Activated naive CD8-positive, alpha-beta T cell treated with anti-CD3 and anti-CD28 coated beads for 36 hours (primary cell): ENCODE results near the gene SENP7. TPM values are rescaled to one million over a fixed set of nuclear protein-coding genes. Genes with fewer than 3 reads are reported as not detected.
"Not testable (repeated sequence)": the region's sequence is repeated elsewhere in the genome, so short reads cannot be mapped to it uniquely, and the experiment has no call there.

Experiments used
- DNase-seq: peaks from one replicate; pipeline ENCODE4 v3.0.0; 2021
- H3K27ac Mint-ChIP-seq: one replicate; pipeline ENCODE4 v1.8.0; 2022; ENCODE audit warnings: mild to moderate bottlenecking, moderate library complexity, mixed read lengths
- H3K27me3 Mint-ChIP-seq: one replicate; pipeline ENCODE4 v1.8.0; 2022; ENCODE audit warnings: mild to moderate bottlenecking, mixed read lengths
- H3K36me3 Mint-ChIP-seq: one replicate; pipeline ENCODE4 v1.8.0; 2021; ENCODE audit warnings: mild to moderate bottlenecking, mixed read lengths
- H3K4me1 Mint-ChIP-seq: one replicate; pipeline ENCODE4 v1.8.0; 2021; ENCODE audit warnings: mixed read lengths
- H3K4me3 Mint-ChIP-seq: one replicate; pipeline ENCODE4 v1.8.0; 2022; ENCODE audit warnings: mild to moderate bottlenecking, moderate library complexity, mixed read lengths
- H3K9me3 Mint-ChIP-seq: one replicate; pipeline ENCODE4 v1.8.0; 2022; ENCODE audit warnings: mixed read lengths
- total RNA-seq, 2 experiments: library from RNA; stranded (reverse); gene quantifications; one replicate each; pipeline ENCODE4 v1.2.3, GENCODE V29; 2021

SENP7 gene
- total RNA-seq, 2 experiments from 2014 or later: 10.1 TPM

- peaks cover 40% of the 10 kb centered on the region for H3K4me1 Mint-ChIP-seq
- H3K36me3 Mint-ChIP-seq: peaks cover 29% of the 10 kb centered on the region
- H3K27me3 Mint-ChIP-seq: no peaks in the 10 kb centered on the region
- H3K9me3 Mint-ChIP-seq: no peaks in the 10 kb centered on the region
- H3K4me3 Mint-ChIP-seq: no peak overlapping the region
- no peak overlapping the region for H3K27ac Mint-ChIP-seq
- DNase-seq: no peak
Observed at GRCh38 chr3:101375586-101375985, 137.4 kb downstream of the SENP7 start.

GRCh38 chr3:101362406-101362805, 150.6 kb downstream of the SENP7 start:
- Mint-ChIP-seq H3K9me3 (peaks cover 7% of the 10 kb centered on the region), H3K36me3 (peaks cover 29% of the 10 kb centered on the region)

GRCh38 chr3:101351829-101352228, 161.2 kb downstream of the SENP7 start:
- no peak overlapping the region for H3K4me3 Mint-ChIP-seq
- no peaks in the 10 kb centered on the region for H3K27me3 Mint-ChIP-seq
- H3K27ac Mint-ChIP-seq: no peak overlapping the region
- no peak for DNase-seq
- no peaks in the 10 kb centered on the region for H3K4me1 Mint-ChIP-seq
- H3K36me3 Mint-ChIP-seq: peaks cover 14% of the 10 kb centered on the region
- no peaks in the 10 kb centered on the region for H3K9me3 Mint-ChIP-seq

More at GRCh38 chr3:101362406-101362805, 150.6 kb downstream of the SENP7 start:
- DNase-seq: no peak
- H3K4me3 Mint-ChIP-seq: no peak overlapping the region
- H3K27ac Mint-ChIP-seq: no peak overlapping the region
- no peaks in the 10 kb centered on the region for H3K4me1 Mint-ChIP-seq
- H3K27me3 Mint-ChIP-seq: no peaks in the 10 kb centered on the region

GRCh38 chr3:101340591-101340990, 172.4 kb downstream of the SENP7 start:
- no peak for DNase-seq
- Mint-ChIP-seq H3K27ac (no peak overlapping the region), H3K27me3 (no peaks in the 10 kb centered on the region), H3K4me1 (no peaks in the 10 kb centered on the region), H3K36me3 (peaks cover 11% of the 10 kb centered on the region), H3K9me3 (no peaks in the 10 kb centered on the region), H3K4me3 (no peak overlapping the region)

GRCh38 chr3:101333883-101334282, 179.1 kb downstream of the SENP7 start:
- no peaks in the 10 kb centered on the region for H3K4me1 Mint-ChIP-seq
- peaks cover 1% of the 10 kb centered on the region for H3K36me3 Mint-ChIP-seq
- no peak for DNase-seq
- H3K27me3 Mint-ChIP-seq: no peaks in the 10 kb centered on the region
- H3K27ac Mint-ChIP-seq: no peak overlapping the region
- H3K4me3 Mint-ChIP-seq: no peak overlapping the region
- no peaks in the 10 kb centered on the region for H3K9me3 Mint-ChIP-seq

- Mint-ChIP-seq H3K27me3 (no peaks in the 10 kb centered on the region), H3K36me3 (peaks cover 4% of the 10 kb centered on the region), H3K9me3 (no peaks in the 10 kb centered on the region), H3K4me1 (peaks cover 4% of the 10 kb centered on the region), H3K27ac (no peak overlapping the region), H3K4me3 (no peak overlapping the region)
- DNase-seq: no peak
Observed at GRCh38 chr3:101329016-101329673, 183.9 kb downstream of the SENP7 start.

GRCh38 chr3:101325393-101326134, 187.4 kb downstream of the SENP7 start:
- H3K36me3 Mint-ChIP-seq: peaks cover 4% of the 10 kb centered on the region
- H3K27ac Mint-ChIP-seq: no peak overlapping the region
- H3K4me1 Mint-ChIP-seq: peaks cover 4% of the 10 kb centered on the region

GRCh38 chr3:101320475-101320874, 192.5 kb downstream of the SENP7 start, which contains the start of gene IMPG2:
TSS of gene IMPG2 (minus strand) at chr3:101320575. CDS start at chr3:101320372, 203 bp downstream.
- Mint-ChIP-seq H3K27me3 (no peaks in the 10 kb centered on the region), H3K4me3 (no peak within 1 kb of the TSS), H3K36me3 (peaks cover 3% of the 10 kb centered on the region), H3K27ac (no peak within 1 kb of the TSS), H3K9me3 (no peaks in the 10 kb centered on the region), H3K4me1 (peaks cover 2% of the 10 kb centered on the region)
- DNase-seq: no peak

More at GRCh38 chr3:101325393-101326134, 187.4 kb downstream of the SENP7 start:
- Mint-ChIP-seq H3K27me3 (no peaks in the 10 kb centered on the region), H3K4me3 (no peak overlapping the region), H3K9me3 (no peaks in the 10 kb centered on the region)
- DNase-seq: no peak

GRCh38 chr3:101319531-101319930, 193.5 kb downstream of the SENP7 start:
- Mint-ChIP-seq H3K36me3 (peaks cover 5% of the 10 kb centered on the region), H3K4me1 (peaks cover 2% of the 10 kb centered on the region), H3K9me3 (no peaks in the 10 kb centered on the region), H3K27ac (no peak overlapping the region), H3K27me3 (no peaks in the 10 kb centered on the region), H3K4me3 (no peak overlapping the region)
- DNase-seq: no peak

- H3K4me1 Mint-ChIP-seq: peaks cover 3% of the 10 kb centered on the region
- H3K27me3 Mint-ChIP-seq: no peaks in the 10 kb centered on the region
- H3K36me3 Mint-ChIP-seq: peaks cover 33% of the 10 kb centered on the region
- H3K27ac Mint-ChIP-seq: no peak overlapping the region
- no peak for DNase-seq
- H3K9me3 Mint-ChIP-seq: peaks cover 15% of the 10 kb centered on the region
- no peak overlapping the region for H3K4me3 Mint-ChIP-seq
Observed at GRCh38 chr3:101312545-101312944, 200.5 kb downstream of the SENP7 start.

- Mint-ChIP-seq H3K9me3 (peaks cover 18% of the 10 kb centered on the region), H3K27me3 (no peaks in the 10 kb centered on the region), H3K4me3 (no peak overlapping the region), H3K27ac (no peak overlapping the region), H3K4me1 (peaks cover 3% of the 10 kb centered on the region), H3K36me3 (peaks cover 37% of the 10 kb centered on the region)
- DNase-seq: no peak
Observed at GRCh38 chr3:101311676-101312075, 201.3 kb downstream of the SENP7 start.

GRCh38 chr3:101310978-101311375, 202.0 kb downstream of the SENP7 start:
- Mint-ChIP-seq H3K4me3 (no peak overlapping the region), H3K4me1 (peaks cover 2% of the 10 kb centered on the region), H3K36me3 (peaks cover 40% of the 10 kb centered on the region), H3K27ac (no peak overlapping the region), H3K9me3 (peaks cover 22% of the 10 kb centered on the region), H3K27me3 (no peaks in the 10 kb centered on the region)
- no peak for DNase-seq

GRCh38 chr3:101308147-101308772, 204.8 kb downstream of the SENP7 start:
- H3K4me3 Mint-ChIP-seq, H3K4me1 Mint-ChIP-seq, H3K27ac Mint-ChIP-seq, H3K27me3 Mint-ChIP-seq, DNase-seq: not testable (repeated sequence)
- H3K36me3 Mint-ChIP-seq: peaks cover 42% of the 10 kb centered on the region
- peaks cover 26% of the 10 kb centered on the region for H3K9me3 Mint-ChIP-seq

GRCh38 chr3:101303836-101304235, 209.2 kb downstream of the SENP7 start:
- H3K9me3 Mint-ChIP-seq: peaks cover 21% of the 10 kb centered on the region
- no peaks in the 10 kb centered on the region for H3K27me3 Mint-ChIP-seq
- no peaks in the 10 kb centered on the region for H3K4me1 Mint-ChIP-seq
- H3K4me3 Mint-ChIP-seq: no peak overlapping the region
- no peak overlapping the region for H3K27ac Mint-ChIP-seq
- H3K36me3 Mint-ChIP-seq: peaks cover 26% of the 10 kb centered on the region
- no peak for DNase-seq

GRCh38 chr3:101303089-101303731, 209.8 kb downstream of the SENP7 start:
- Mint-ChIP-seq H3K36me3 (peaks cover 24% of the 10 kb centered on the region), H3K9me3 (peaks cover 18% of the 10 kb centered on the region), H3K27me3 (no peaks in the 10 kb centered on the region), H3K27ac (no peak overlapping the region), H3K4me3 (no peak overlapping the region), H3K4me1 (no peaks in the 10 kb centered on the region)
- no peak for DNase-seq
